22Rv1 (cell line): Measurements from ENCODE around the gene HMX2.

Source experiments
- H3K27ac ChIP-seq: fragments of 450-650 bp; 2 replicates; pipeline ENCODE4 v1.5.1; 2017
- CTCF ChIP-seq: fragments of 450-650 bp; IDR thresholded peaks from 2 replicates; pipeline ENCODE4 v1.5.1; 2017; ENCODE audit warnings: mild to moderate bottlenecking
- ZFX ChIP-seq: fragments of 450-650 bp; IDR thresholded peaks from 2 replicates; pipeline ENCODE4 v1.6.1; 2017; ENCODE audit warnings: antibody characterized with exemption, borderline replicate concordance

HMX2 gene, protein sequence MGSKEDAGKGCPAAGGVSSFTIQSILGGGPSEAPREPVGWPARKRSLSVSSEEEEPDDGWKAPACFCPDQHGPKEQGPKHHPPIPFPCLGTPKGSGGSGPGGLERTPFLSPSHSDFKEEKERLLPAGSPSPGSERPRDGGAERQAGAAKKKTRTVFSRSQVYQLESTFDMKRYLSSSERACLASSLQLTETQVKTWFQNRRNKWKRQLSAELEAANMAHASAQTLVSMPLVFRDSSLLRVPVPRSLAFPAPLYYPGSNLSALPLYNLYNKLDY

DNA sequence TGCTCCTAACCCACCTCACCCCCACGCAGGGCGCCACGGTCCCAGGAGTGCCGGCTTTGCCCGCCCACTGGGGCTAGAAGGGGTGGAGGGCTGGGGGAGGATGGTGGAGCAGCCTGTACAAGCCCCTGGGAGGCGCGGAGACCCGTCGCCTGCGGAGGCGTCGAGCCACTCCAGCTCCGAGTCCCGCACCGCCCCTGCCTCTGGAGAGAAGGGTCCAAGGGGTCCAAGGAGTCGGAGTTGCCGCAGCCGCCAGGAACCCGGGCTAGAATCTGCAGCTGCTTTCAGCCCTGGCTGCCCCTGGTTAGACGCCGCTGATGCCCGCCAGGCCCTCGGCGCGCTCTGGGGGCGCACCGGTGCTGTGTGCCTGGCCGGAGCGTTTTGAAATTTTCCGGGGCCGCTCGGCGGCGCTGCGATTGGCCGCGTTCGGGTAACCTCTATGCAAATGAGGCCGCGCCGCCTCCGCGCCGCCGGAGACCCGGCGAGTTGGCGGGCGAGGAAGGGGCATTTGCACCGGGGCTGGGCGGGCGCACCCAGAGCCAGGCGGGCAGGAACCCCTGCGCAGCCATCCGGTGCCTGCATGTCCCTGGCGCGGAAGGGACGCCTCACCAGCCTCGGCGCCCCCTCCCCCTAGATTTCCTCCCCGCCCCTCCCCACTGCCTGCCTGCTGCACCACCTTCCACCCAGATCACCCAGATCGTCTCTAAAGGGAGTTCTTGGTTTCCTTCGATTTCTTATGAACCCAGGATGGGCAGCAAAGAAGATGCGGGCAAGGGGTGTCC, at the start of gene HMX2:
TSS of gene HMX2 (plus strand) at position 502 of the 779 bp plus-strand sequence. CDS start at position 745, 243 bp downstream.
- TF ChIP-seq CTCF (no peak), ZFX (no peak)
- no peak within 1 kb of the TSS for H3K27ac ChIP-seq

GRCh38 chr10:123100030-123100762, 47.7 kb upstream of the HMX2 start:
- no peak overlapping the region for H3K27ac ChIP-seq
- TF ChIP-seq CTCF, result no peak
- TF ChIP-seq ZFX, result no peak

GRCh38 chr10:123101872-123102271, 46.1 kb upstream of the HMX2 start:
- TF ChIP-seq ZFX (no peak), CTCF (no peak)
- H3K27ac ChIP-seq, result no peak overlapping the region

GRCh38 chr10:123102673-123103072, 45.3 kb upstream of the HMX2 start:
- TF ChIP-seq ZFX (no peak), CTCF (no peak)
- H3K27ac ChIP-seq, result no peak overlapping the region

GRCh38 chr10:123103944-123104343, 44.0 kb upstream of the HMX2 start:
- TF ChIP-seq CTCF (no peak), ZFX (no peak)
- no peak overlapping the region for H3K27ac ChIP-seq

DNA sequence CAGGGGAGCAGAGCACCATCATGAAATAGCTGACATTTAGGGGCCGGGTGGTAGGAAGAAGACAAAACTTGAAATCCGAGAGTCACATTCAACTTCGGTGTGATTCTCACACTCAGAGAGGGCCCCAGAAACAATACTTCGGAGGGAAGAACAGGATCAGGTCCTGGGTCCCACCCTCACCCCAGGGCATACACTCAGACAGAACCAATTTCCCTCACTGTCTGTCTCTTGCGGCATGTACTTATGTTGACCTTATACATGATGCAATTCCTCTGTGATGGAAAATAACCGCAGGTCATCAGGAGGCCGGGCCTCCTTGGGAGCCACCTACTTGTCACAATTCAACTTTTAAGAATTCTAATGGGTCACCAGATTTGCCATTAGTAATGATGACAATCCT, 38.5 kb upstream of the HMX2 start:
- no peak overlapping the region for H3K27ac ChIP-seq
- TF ChIP-seq ZFX, result no peak
- TF ChIP-seq CTCF, result no peak
